GM18909 (cell line): ENCODE results near the gene RGL2.
"Not testable (repeated sequence)": the region's sequence is repeated elsewhere in the genome, so short reads cannot be mapped to it uniquely, and the experiment has no call there.

Source experiments
- ATAC-seq: cut with Tn5 transposase; IDR thresholded peaks from one replicate; pipeline ENCODE4 v1.9.1; 2021; ENCODE audit warnings: mild to moderate bottlenecking; ENCODE audit not compliant: unreplicated experiment, poor library complexity

Gene RGL2

GRCh38 chr6:33294086-33294823 lies 4.5 kb downstream of the RGL2 start:
- ATAC-seq, result no peak

DNA sequence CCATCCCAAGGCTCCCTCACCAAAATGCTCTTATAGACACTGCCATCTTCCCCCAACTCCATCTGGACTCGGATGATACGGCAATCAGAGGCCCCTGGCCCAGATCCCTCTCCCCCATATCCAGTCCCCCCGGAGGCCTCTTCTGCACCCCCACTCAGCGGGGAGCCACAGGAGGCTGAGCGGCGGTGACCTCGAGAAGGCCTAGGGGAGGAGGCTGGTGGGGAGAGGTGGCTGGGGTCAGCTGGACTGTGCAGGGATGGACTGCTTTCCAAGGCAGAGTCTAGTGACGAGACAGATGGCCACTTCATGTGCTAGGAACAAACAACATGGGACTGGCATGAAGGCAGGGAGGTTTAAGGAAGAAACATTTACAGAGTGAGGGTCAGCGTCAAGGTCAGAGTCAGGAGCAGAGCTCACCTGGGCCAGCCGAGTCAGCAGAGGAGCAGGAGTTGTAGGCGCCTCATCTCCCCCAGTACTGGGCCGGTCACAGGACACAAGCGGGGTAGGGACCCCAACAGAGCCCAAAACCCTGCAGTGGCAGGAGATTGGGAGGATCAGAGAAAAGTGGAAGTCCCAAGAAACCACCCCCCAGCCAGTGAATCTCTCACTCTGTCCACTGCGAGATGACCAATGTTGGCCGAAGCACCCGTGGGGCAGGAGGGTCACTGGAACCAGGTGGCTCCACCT lies 5.6 kb downstream of the RGL2 start:
- no peak for ATAC-seq

DNA sequence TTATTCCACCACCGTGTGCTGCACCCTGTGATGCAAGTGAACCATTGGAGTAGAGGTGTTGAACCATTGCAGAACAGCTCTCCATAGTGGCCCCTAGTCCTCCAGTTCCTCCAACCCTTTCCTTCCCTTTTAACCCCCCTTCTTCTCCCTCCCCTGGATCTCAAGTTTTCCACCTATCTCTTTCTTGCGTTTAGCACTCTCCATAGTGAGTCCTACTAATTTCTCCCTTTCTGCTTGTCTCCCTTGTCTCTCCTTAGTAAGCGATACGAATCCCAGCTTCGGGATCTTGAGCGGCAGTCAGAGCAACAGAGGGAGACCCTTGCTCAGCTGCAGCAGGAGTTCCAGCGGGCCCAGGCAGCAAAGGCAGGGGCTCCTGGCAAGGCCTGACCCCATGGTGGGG lies 8.3 kb downstream of the RGL2 start:
- ATAC-seq, result no peak

- ATAC-seq, result peak; percentile 31
Observed at GRCh38 chr6:33289784-33290315, 8.9 kb downstream of the RGL2 start.

- ATAC-seq, result peak; percentile 85
Observed at GRCh38 chr6:33288921-33289783, 9.6 kb downstream of the RGL2 start, which contains the start of the genes PFDN6 and WDR46. TSS of gene PFDN6 (plus strand) at chr6:33289601. CDS start at chr6:33289857, 256 bp downstream. TSS of gene WDR46 (minus strand) at chr6:33289239. CDS start at chr6:33289170, 69 bp downstream.

GRCh38 chr6:33288141-33288920 lies 10.4 kb downstream of the RGL2 start:
- no peak for ATAC-seq

GRCh38 chr6:33286946-33287914 lies 11.5 kb downstream of the RGL2 start:
- ATAC-seq, result no peak

- ATAC-seq, result not testable (repeated sequence)
Observed at GRCh38 chr6:33285214-33285613, 13.5 kb downstream of the RGL2 start.

- no peak for ATAC-seq
Observed at GRCh38 chr6:33280539-33280938, 18.2 kb downstream of the RGL2 start.

DNA sequence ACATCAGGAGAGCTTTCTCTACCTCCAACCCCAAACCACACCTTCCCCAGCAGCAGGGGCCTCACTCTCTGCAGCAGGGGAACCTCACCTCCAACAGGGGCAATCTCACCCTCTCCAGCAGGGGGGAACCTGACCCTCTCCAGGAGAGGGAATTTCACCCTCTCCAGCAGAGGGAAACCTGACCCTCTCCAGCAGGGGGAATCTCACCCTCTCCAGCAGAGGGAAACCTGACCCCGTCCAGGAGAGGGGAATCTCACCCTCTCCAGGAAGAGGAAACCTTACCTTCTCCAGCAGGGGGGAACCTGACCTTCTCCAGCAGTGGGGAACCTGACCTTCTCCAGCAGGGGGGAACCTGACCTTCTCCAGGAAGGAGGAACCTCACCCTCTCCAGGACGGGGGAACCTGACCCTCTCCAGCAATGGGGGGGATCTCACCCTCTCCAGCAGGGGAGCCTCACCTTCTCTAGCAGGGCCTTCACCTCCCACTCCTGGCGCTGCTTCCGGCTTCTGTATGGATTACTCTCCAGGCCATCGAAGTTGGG lies 18.7 kb downstream of the RGL2 start:
- no peak for ATAC-seq

DNA sequence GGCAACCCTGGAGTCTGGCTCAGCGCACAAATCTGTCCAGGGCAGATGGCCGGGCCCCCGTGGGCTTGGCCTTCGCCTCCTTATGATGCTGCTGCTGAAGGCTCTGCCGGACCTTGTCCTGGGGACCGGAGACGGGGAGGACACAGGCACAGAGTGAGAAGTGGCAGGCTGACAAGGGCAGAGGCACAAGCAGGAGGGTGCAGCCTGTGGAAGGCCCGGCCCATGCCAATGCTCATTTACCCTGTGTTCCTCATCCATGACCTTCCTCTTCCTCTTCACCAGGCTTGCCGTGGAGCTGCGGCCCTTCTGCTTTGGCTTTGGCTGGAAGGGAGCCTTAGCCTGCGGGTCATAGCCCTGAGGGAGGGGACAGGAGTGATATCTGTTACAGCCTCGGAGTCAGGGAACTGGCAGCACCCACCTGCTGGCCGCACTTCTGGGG lies 19.5 kb downstream of the RGL2 start:
- ATAC-seq, result no peak

- no peak for ATAC-seq
Observed at GRCh38 chr6:33278810-33279209, 19.9 kb downstream of the RGL2 start.

GRCh38 chr6:33278392-33278741 lies 20.4 kb downstream of the RGL2 start:
- no peak for ATAC-seq

- ATAC-seq, result peak; percentile 19
Observed at GRCh38 chr6:33277663-33278391, 20.9 kb downstream of the RGL2 start.

DNA sequence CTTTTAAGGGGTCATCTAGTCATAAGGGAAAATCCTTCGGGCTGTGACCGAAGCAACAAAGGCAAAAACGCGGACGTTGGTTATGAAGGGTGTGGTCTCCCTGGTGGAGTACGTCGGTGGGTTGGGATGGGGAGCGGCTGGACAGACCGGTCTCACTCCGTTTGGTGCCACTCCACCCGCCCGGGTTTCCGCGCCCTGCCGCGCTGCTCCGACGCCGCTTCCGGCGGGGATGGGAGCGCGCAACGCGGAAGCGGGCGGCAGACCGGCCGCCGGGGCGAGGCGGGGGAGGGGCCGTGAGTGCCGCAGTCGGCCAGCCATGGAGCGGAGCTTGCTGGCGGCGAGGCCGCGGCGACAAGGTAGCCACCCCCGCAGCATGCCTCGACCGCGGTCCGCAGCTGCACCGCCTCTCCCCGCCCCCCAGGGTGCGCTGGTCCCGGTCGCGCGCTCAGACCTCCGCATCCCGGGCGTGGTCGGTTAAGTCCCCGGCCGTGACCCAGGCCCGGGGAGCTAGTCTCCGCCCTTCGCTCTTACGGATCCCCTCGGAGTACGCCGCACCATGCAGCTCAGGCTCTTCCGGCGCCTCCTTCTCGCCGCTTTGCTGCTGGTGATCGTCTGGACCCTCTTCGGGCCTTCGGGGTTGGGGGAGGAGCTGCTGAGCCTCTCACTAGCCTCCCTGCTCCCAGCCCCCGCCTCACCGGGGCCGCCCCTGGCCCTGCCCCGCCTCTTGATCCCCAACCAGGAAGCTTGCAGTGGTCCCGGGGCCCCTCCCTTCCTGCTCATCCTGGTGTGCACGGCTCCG lies 21.7 kb downstream of the RGL2 start, which contains the start of gene B3GALT4:
Gene B3GALT4, plus strand, starts transcription at position 260 of the 799 bp plus-strand sequence. Its CDS starts 297 bp downstream, at position 557.
- peak; percentile 60 for ATAC-seq

DNA sequence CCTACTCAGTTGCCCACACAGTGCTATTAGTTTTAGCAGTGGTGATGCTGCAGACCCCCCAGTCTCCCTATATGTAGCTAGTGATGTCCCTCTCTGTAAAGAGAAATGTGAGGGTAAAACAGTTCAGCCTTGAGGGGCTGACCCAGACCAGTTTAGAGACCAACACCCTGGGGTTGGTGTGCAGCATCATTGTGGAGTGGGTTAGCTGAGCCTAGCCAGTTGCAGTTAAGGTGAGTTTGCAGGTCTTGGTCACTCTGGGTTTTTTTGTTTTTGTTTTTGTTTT lies 22.2 kb downstream of the RGL2 start:
- no peak for ATAC-seq
